KMS-11 (cell line): ENCODE measurements around the gene OSBPL1A.

ENCODE experiments used
- H2AFZ ChIP-seq: fragments of 200-600 bp; sonication (generic); 2 replicates; pipeline ENCODE4 v1.6.1; 2016; ENCODE audit warnings: antibody characterized with exemption, mixed run types, low read depth
- H3K27ac ChIP-seq: fragments of 200-600 bp; sonication (generic); 2 replicates; pipeline ENCODE4 v1.6.1; 2016; ENCODE audit warnings: mild to moderate bottlenecking, mixed run types
- H3K27me3 ChIP-seq: fragments of 200-600 bp; sonication (generic); 2 replicates; pipeline ENCODE4 v1.6.1; 2017; ENCODE audit warnings: mild to moderate bottlenecking, low read depth, mixed run types, moderate library complexity; ENCODE audit not compliant: insufficient read depth
- H3K36me3 ChIP-seq: fragments of 200-600 bp; sonication (generic); 2 replicates; pipeline ENCODE4 v1.6.1; 2017; ENCODE audit warnings: mild to moderate bottlenecking, mixed run types; ENCODE audit not compliant: insufficient read depth
- H3K4me1 ChIP-seq: fragments of 200-600 bp; sonication (generic); 2 replicates; pipeline ENCODE4 v1.6.1; 2016; ENCODE audit warnings: mild to moderate bottlenecking, low read depth, mixed run types; ENCODE audit not compliant: poor library complexity, severe bottlenecking
- H3K4me2 ChIP-seq: fragments of 200-600 bp; sonication (generic); 2 replicates; pipeline ENCODE4 v1.7.0; 2016; ENCODE audit warnings: mild to moderate bottlenecking, mixed run types
- H3K4me3 ChIP-seq: fragments of 200-600 bp; sonication (generic); IDR thresholded peaks from 2 replicates; pipeline ENCODE4 v1.6.1; 2017; ENCODE audit warnings: low read depth, low read length, mixed read lengths; ENCODE audit not compliant: insufficient read depth
- H3K79me2 ChIP-seq: fragments of 200-600 bp; sonication (generic); 2 replicates; pipeline ENCODE4 v1.6.1; 2016; ENCODE audit warnings: low read depth, mixed run types; ENCODE audit not compliant: insufficient read depth
- H3K9ac ChIP-seq: fragments of 200-600 bp; sonication (generic); 2 replicates; pipeline ENCODE4 v1.6.1; 2016; ENCODE audit warnings: mild to moderate bottlenecking, mixed run types
- H4K20me1 ChIP-seq: fragments of 200-600 bp; sonication (generic); 2 replicates; pipeline ENCODE4 v1.6.1; 2016; ENCODE audit warnings: mild to moderate bottlenecking, mixed run types; ENCODE audit not compliant: insufficient read depth
- TF ChIP-seq, protein P1 (sequence below): fragments of 200-600 bp; sonication (generic); conservative IDR thresholded peaks from 2 replicates; pipeline ENCODE4 v1.6.1; 2017; ENCODE audit warnings: low read depth, mild to moderate bottlenecking, antibody characterized with exemption, low read length, moderate library complexity, mixed read lengths

OSBPL1A gene

DNA sequence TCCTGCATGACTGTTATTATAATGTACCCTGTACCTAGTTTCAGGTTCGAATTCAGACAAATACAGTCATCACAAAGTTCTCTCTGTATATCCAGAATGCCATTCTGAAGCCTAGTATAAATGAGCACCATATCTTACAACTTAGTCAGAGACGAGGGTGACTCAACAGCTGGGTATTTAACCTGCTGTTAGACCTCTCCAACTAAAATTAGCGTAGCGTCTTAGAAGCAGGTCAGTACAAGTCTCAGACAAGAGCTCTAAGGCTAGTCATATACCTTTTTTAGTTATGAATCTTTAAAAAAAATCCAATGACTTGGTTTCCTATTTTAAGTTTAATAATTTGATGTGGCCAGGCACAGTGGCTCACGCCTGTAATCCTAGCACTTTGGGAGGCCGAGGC, 184.7 kb downstream of the OSBPL1A start:
- Histone ChIP-seq H4K20me1 (no peaks in the 10 kb centered on the region), H3K4me3 (no peak overlapping the region), H3K36me3 (no peaks in the 10 kb centered on the region), H3K4me2 (no peak overlapping the region), H3K27ac (no peak overlapping the region), H3K9ac (no peak overlapping the region), H2AFZ (no peak overlapping the region), H3K79me2 (no peaks in the 10 kb centered on the region), H3K27me3 (no peaks in the 10 kb centered on the region), H3K4me1 (no peaks in the 10 kb centered on the region)
- TF ChIP-seq, protein P1, sequence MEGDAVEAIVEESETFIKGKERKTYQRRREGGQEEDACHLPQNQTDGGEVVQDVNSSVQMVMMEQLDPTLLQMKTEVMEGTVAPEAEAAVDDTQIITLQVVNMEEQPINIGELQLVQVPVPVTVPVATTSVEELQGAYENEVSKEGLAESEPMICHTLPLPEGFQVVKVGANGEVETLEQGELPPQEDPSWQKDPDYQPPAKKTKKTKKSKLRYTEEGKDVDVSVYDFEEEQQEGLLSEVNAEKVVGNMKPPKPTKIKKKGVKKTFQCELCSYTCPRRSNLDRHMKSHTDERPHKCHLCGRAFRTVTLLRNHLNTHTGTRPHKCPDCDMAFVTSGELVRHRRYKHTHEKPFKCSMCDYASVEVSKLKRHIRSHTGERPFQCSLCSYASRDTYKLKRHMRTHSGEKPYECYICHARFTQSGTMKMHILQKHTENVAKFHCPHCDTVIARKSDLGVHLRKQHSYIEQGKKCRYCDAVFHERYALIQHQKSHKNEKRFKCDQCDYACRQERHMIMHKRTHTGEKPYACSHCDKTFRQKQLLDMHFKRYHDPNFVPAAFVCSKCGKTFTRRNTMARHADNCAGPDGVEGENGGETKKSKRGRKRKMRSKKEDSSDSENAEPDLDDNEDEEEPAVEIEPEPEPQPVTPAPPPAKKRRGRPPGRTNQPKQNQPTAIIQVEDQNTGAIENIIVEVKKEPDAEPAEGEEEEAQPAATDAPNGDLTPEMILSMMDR = no peak

DNA sequence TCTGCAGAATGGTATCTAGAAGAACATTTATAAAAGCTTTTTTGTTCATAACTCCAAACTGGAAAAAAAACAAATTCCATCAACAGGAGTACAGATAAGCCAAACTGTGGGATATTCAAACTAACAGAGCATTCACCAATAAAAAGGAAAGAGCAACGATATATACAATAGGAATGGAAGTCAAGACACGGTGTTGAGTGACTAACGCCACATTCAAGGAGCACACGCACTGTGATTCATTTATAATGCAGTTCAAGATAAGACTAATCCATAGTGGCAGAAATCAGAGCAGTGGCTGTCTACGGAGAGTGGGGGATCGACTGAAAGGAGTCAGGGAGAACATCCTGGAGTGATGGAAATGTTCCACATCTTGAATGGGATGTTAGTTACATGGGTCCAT, 188.1 kb downstream of the OSBPL1A start:
- no peaks in the 10 kb centered on the region for H3K27me3 ChIP-seq
- H3K4me3 ChIP-seq = no peak overlapping the region
- H4K20me1 ChIP-seq = no peaks in the 10 kb centered on the region
- no peaks in the 10 kb centered on the region for H3K36me3 ChIP-seq
- no peak overlapping the region for H3K27ac ChIP-seq
- TF ChIP-seq, protein P1 = no peak
- H3K4me2 ChIP-seq = no peak overlapping the region
- H3K9ac ChIP-seq = no peak overlapping the region
- no peak overlapping the region for H2AFZ ChIP-seq
- H3K79me2 ChIP-seq = no peaks in the 10 kb centered on the region
- H3K4me1 ChIP-seq = no peaks in the 10 kb centered on the region

DNA sequence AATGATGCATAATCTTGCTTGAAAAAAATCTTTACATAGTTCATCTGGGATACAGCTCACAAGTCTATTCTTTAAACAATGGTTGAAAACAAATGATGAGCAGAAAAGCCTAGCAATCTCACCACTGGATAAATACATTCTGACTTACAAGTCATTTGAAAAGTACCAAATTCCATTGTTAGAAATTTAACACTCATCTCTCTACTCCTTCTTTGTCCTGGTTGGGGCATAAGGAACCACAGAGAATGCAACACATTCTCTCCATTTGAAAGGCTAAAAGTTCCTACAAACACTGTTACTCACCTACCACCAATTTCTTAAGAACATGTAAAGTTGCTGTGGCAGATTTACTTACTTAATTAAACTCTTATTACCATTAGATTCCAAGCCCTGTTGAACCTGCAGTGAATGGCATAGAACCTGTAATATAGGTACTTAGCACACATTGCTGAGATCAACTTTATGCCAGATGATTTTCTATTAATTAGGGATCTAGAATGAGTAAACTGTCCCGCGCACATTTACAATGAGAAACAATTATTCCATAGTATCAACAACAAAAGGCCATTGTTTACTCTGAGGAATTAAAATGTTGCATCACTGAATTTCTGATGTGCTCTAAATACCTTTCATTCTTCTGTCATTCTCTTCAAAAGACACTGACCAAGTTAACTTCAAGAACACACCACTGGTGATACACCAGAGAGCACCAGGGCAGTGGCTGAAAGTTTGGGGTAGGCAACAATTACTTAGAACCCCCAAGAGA, 189.2 kb downstream of the OSBPL1A start:
- H3K9ac ChIP-seq = no peak overlapping the region
- H2AFZ ChIP-seq = no peak overlapping the region
- H3K4me1 ChIP-seq = no peaks in the 10 kb centered on the region
- no peak overlapping the region for H3K4me3 ChIP-seq
- no peak overlapping the region for H3K4me2 ChIP-seq
- no peaks in the 10 kb centered on the region for H3K36me3 ChIP-seq
- H3K27ac ChIP-seq = no peak overlapping the region
- TF ChIP-seq, protein P1 = no peak
- no peaks in the 10 kb centered on the region for H3K27me3 ChIP-seq
- H4K20me1 ChIP-seq = no peaks in the 10 kb centered on the region
- H3K79me2 ChIP-seq = no peaks in the 10 kb centered on the region

DNA sequence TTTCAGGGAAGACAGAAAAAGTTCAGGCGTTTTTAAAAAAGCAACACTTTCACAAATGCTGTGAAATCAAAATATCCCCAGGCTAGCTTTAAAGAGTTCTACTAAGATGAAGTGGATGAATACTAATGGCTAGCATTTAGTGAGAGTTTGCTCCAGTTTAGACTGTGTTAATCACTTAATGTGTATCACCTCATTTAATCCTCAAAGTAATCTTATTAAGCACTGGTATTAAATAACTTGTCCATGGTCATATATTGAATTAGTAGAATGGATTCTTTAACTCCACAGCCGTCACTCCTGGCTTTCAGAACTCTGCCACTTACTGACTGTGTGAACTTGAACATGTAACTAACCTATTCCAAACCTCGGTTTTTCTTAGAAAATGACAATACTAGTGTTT, 192.7 kb downstream of the OSBPL1A start:
- Histone ChIP-seq H3K79me2 (no peaks in the 10 kb centered on the region), H3K27ac (no peak overlapping the region), H3K4me3 (no peak overlapping the region), H3K4me1 (no peaks in the 10 kb centered on the region), H2AFZ (no peak overlapping the region), H3K9ac (no peak overlapping the region), H3K36me3 (no peaks in the 10 kb centered on the region), H3K27me3 (no peaks in the 10 kb centered on the region), H3K4me2 (no peak overlapping the region), H4K20me1 (no peaks in the 10 kb centered on the region)
- TF ChIP-seq, protein P1 = no peak
